Endothelial cell of umbilical vein (primary cell): ENCODE measurements around the gene TUSC2. TPM values are rescaled to one million over a fixed set of nuclear protein-coding genes. Genes with fewer than 3 reads are reported as not detected.

ENCODE experiments used
- BruUV-seq: library from RNA; stranded (reverse); fragments of 400-500 nt; replicated peaks from 2 replicates; lab custom pipeline; 2021; lab: Mats Ljungman, UMichigan
- CTCF ChIA-PET: fragments of 300-600, 350-600 bp; sonication (Branson Sonifier 250); formaldehyde crosslinking; loops from one replicate; lab custom pipeline; 2021; ENCODE audit warnings: antibody characterized with exemption, inconsistent platforms; lab: Charles Lee
- POLR2A ChIA-PET: fragments of 300-600, 350-600 bp; sonication (Branson Sonifier 250); formaldehyde crosslinking; loops from one replicate; lab custom pipeline; 2021; ENCODE audit warnings: antibody characterized with exemption, inconsistent platforms; lab: Charles Lee
- DNase-seq: peaks from one replicate; pipeline ENCODE4 v3.0.0-alpha.2; 2011; ENCODE audit warnings: low read depth, low spot score
- FAIRE-seq: peaks from 2 replicates; lab custom pipeline; 2011; peaks lifted over from hg19 to GRCh38; lab: Jason Lieb, UNC
- H2AFZ ChIP-seq: 2 replicates; pipeline ENCODE4 v1.6.0; 2012; ENCODE audit warnings: low read depth, low read length, control low read depth, inconsistent platforms
- H3K27ac ChIP-seq: 2 replicates; pipeline ENCODE4 v1.5.1; 2011; ENCODE audit warnings: low read depth, mild to moderate bottlenecking, control low read depth, low read length, moderate library complexity; ENCODE audit not compliant: insufficient read depth
- H3K27me3 ChIP-seq, 2 experiments: 2 replicates each; pipeline versions ENCODE4 v1.6.0 to v1.6.1; 2011; ENCODE audit warnings: low read length in 2 of 2, mixed read lengths in 1 of 2; ENCODE audit not compliant: control insufficient read depth in 2 of 2, insufficient read depth in 2 of 2
- H3K36me3 ChIP-seq, 2 experiments: 2 replicates in 1 of 2; 3 replicates in 1 of 2; pipeline ENCODE4 v1.5.1; 2011; ENCODE audit warnings: low read length in 2 of 2, mild to moderate bottlenecking in 1 of 2, moderate library complexity in 1 of 2; ENCODE audit not compliant: control insufficient read depth in 2 of 2, insufficient read depth in 2 of 2; ENCODE audit errors: extremely low read depth in 1 of 2
- H3K4me1 ChIP-seq: 3 replicates; pipeline ENCODE4 v1.5.1; 2011; ENCODE audit warnings: mild to moderate bottlenecking, low read length; ENCODE audit not compliant: control insufficient read depth, insufficient read depth; ENCODE audit errors: extremely low read depth
- H3K4me2 ChIP-seq: 2 replicates; pipeline ENCODE4 v1.6.1; 2011; ENCODE audit warnings: low read length, control low read depth, mixed read lengths; ENCODE audit not compliant: insufficient read depth
- H3K4me3 ChIP-seq, 3 experiments: fragments of 200-600 bp in 1 of 3; sonication (generic), shearing (Covaris generic) in 1 of 3; replicated peaks in 1 of 3; 2 replicates each; pipeline ENCODE4 v1.5.1; 2011 to 2016; ENCODE audit warnings: control low read depth in 3 of 3, low read length in 3 of 3, mild to moderate bottlenecking in 2 of 3, inconsistent platforms in 1 of 3, low read depth in 1 of 3, moderate library complexity in 1 of 3; ENCODE audit not compliant: insufficient read depth in 1 of 3
- H3K79me2 ChIP-seq: 2 replicates; pipeline ENCODE4 v1.6.0; 2012; ENCODE audit warnings: low read length, inconsistent platforms; ENCODE audit not compliant: control insufficient read depth, insufficient read depth
- H3K9ac ChIP-seq: replicated peaks from 2 replicates; pipeline ENCODE3; 2011; ENCODE audit warnings: low read length, control low read depth; ENCODE audit not compliant: insufficient read depth; ENCODE audit errors: extremely low read depth
- H3K9me1 ChIP-seq: replicated peaks from 3 replicates; pipeline ENCODE4 v1.6.0; 2011; ENCODE audit warnings: mild to moderate bottlenecking, low read length; ENCODE audit not compliant: control insufficient read depth, insufficient read depth; ENCODE audit errors: extremely low read depth
- H3K9me3 ChIP-seq: replicated peaks from 2 replicates; pipeline ENCODE4 v1.5.1; 2012; ENCODE audit warnings: low read length, inconsistent platforms; ENCODE audit not compliant: control insufficient read depth, insufficient read depth
- H4K20me1 ChIP-seq: replicated peaks from 2 replicates; pipeline ENCODE3; 2011; ENCODE audit warnings: mild to moderate bottlenecking, low read length; ENCODE audit not compliant: control insufficient read depth, insufficient read depth; ENCODE audit errors: extremely low read depth
- FOS ChIP-seq: IDR thresholded peaks from 2 replicates; pipeline ENCODE4 v1.6.1; 2011; ENCODE audit warnings: mild to moderate bottlenecking, low read length, moderate library complexity, borderline replicate concordance; ENCODE audit not compliant: insufficient read depth
- GATA2 ChIP-seq: IDR thresholded peaks from 2 replicates; pipeline ENCODE4 v1.7.0; 2011; ENCODE audit warnings: low read depth, mild to moderate bottlenecking, moderate library complexity, mixed read lengths, low read length; ENCODE audit not compliant: insufficient read length, insufficient read depth
- JUN ChIP-seq: IDR thresholded peaks from 2 replicates; pipeline ENCODE4 v1.6.1; 2011; ENCODE audit warnings: borderline replicate concordance, low read depth; ENCODE audit not compliant: insufficient read length, insufficient read depth
- MYC ChIP-seq: IDR thresholded peaks from one replicate; pipeline ENCODE4 v1.6.1; 2011; ENCODE audit warnings: mild to moderate bottlenecking, low read depth, low read length
- POLR2A ChIP-seq: IDR thresholded peaks from 2 replicates; pipeline ENCODE4 v1.6.1; 2012; ENCODE audit warnings: low read depth, mild to moderate bottlenecking, control low read depth, low read length
- POLR2AphosphoS5 ChIP-seq: IDR thresholded peaks from 2 replicates; pipeline ENCODE4 v1.6.1; 2012; ENCODE audit warnings: low read depth, mild to moderate bottlenecking, control low read depth, low read length, moderate library complexity; ENCODE audit not compliant: insufficient read depth
- dilution Hi-C: fragments of 300-500 bp; cut with MboI; formaldehyde crosslinking; loops from one replicate; pipeline ENCODE4 v1.15.0; 2019; ENCODE audit warnings: low sequenced_read_pairs; ENCODE audit not compliant: extremely low pct_ligation_motif_present
- intact Hi-C: fragments of 100-400 bp; cut with micrococcal nuclease; formaldehyde crosslinking; loops from one replicate; pipeline ENCODE4 v1.10.0; 2022
- polyA plus RNA-seq, 4 experiments: library from polyadenylated mRNA; depleted of rRNA in 3 of 4; stranded (reverse) in 3 of 4; unstranded in 1 of 4; fragments of >200 nt; gene quantifications; 2 replicates each; pipeline versions ENCODE4 v1.2.1 to v1.2.3, GENCODE V29; 2011 to 2012; ENCODE audit warnings: missing spikeins in 1 of 4
- total RNA-seq: library from RNA; stranded (reverse); gene quantifications from 2 replicates; pipeline ENCODE4 v1.2.3, GENCODE V29; 2021
- TF ChIP-seq, protein P1 (sequence below), 2 donors: IDR thresholded peaks; 1 replicate in 1 of 2; 2 replicates in 1 of 2; pipeline ENCODE4 v1.5.1; 2011; ENCODE audit warnings: low read length in 2 of 2, mild to moderate bottlenecking in 2 of 2, moderate library complexity in 2 of 2, control low read depth in 1 of 2, inconsistent platforms in 1 of 2, low read depth in 1 of 2; ENCODE audit not compliant: insufficient read depth in 1 of 2; ENCODE audit errors: extremely low read depth in 1 of 2

Gene TUSC2
- total and polyA plus RNA-seq, 2 donors (not counting 3 experiments of a cell fraction or from before 2014, with no cell fraction given) = 30.0 to 89.0 TPM

- no peak overlapping the region for H2AFZ ChIP-seq
- H4K20me1 ChIP-seq = no peaks in the 10 kb centered on the region
- no peaks in the 10 kb centered on the region for H3K9me3 ChIP-seq
- BruUV-seq = no TSS peak
- peaks cover 34% of the 10 kb centered on the region for H3K79me2 ChIP-seq
- DNase-seq = peak; percentile 76
- TF ChIP-seq, protein P1, sequence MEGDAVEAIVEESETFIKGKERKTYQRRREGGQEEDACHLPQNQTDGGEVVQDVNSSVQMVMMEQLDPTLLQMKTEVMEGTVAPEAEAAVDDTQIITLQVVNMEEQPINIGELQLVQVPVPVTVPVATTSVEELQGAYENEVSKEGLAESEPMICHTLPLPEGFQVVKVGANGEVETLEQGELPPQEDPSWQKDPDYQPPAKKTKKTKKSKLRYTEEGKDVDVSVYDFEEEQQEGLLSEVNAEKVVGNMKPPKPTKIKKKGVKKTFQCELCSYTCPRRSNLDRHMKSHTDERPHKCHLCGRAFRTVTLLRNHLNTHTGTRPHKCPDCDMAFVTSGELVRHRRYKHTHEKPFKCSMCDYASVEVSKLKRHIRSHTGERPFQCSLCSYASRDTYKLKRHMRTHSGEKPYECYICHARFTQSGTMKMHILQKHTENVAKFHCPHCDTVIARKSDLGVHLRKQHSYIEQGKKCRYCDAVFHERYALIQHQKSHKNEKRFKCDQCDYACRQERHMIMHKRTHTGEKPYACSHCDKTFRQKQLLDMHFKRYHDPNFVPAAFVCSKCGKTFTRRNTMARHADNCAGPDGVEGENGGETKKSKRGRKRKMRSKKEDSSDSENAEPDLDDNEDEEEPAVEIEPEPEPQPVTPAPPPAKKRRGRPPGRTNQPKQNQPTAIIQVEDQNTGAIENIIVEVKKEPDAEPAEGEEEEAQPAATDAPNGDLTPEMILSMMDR (IDR thresholded peaks at IDR 0.05; ENCODE audit: extremely low read depth in 1 of 2, insufficient read depth in 1 of 2, low read depth in 1 of 2, low read length in 2 of 2) = peak; percentile 89 to 91
- TF ChIP-seq GATA2 (no peak), POLR2A (peak; percentile 57), POLR2AphosphoS5 (no peak), FOS (no peak), JUN (no peak), MYC (no peak)
- no peaks in the 10 kb centered on the region for H3K9me1 ChIP-seq
- POLR2A ChIA-PET = interaction anchor here (5.1 kb wide), 1 partner anchor 11 kb away, joined by 38 read pairs; no protein-coding TSS in a partner anchor
- H3K36me3 ChIP-seq = peaks cover 2 to 19% of the 10 kb centered on the region in 2 experiments
- H3K4me2 ChIP-seq = peak overlapping the region; percentile 59
- CTCF ChIA-PET = interaction anchor here (0.6 to 4.3 kb wide), 24 partner anchors 8 to 218 kb away, joined by 3 to 66 read pairs (median 7); partner anchors contain the start of genes CYB561D2, HYAL1, HYAL3 and IFRD2
- peaks cover 45% of the 10 kb centered on the region for H3K4me1 ChIP-seq
- no peak for FAIRE-seq
- no peak overlapping the region for H3K4me3 ChIP-seq
- peak overlapping the region; percentile 83 for H3K9ac ChIP-seq
- no peaks in the 10 kb centered on the region for H3K27me3 ChIP-seq
- peak overlapping the region; percentile 99 for H3K27ac ChIP-seq
- intact Hi-C loops (loop anchor here (1.0 to 2.0 kb wide), 3 partner anchors 50 to 129 kb away; no protein-coding TSS in a partner anchor), dilution Hi-C loops (no loop called here)
Measured at GRCh38 chr3:50324351-50325112, 3.5 kb downstream of the TUSC2 start.
